Upper lobe of left lung (tissue), 4 donors: ENCODE measurements around the gene ARHGEF17.

Source experiments
- CTCF ChIP-seq, 6 experiments: fragments of 450-650 bp in 4 of 6; fragments of 200-600 bp in 2 of 6; sonication (generic) in 2 of 6; IDR thresholded peaks; one replicate each; pipeline ENCODE4 v1.5.1; 2016 to 2019; ENCODE audit warnings: antibody characterized with exemption in 6 of 6
- EP300 ChIP-seq, 4 donors: sonication (generic); formaldehyde crosslinking; IDR thresholded peaks; one replicate each; pipeline ENCODE4 v1.5.1; 2017; ENCODE audit warnings: antibody characterized with exemption in 4 of 4, control low read depth in 2 of 4
- POLR2A ChIP-seq, 4 donors: fragments of 450-650 bp; IDR thresholded peaks; one replicate each; pipeline ENCODE4 v1.5.1; 2016 to 2017; ENCODE audit warnings: antibody characterized with exemption in 4 of 4, mild to moderate bottlenecking in 2 of 4
- POLR2AphosphoS5 ChIP-seq, 2 donors: sonication (generic); formaldehyde crosslinking; IDR thresholded peaks; one replicate each; pipeline ENCODE4 v1.5.1; 2017; ENCODE audit warnings: antibody characterized with exemption in 2 of 2

GRCh38 chr11:73340164-73340563, 32.1 kb downstream of the ARHGEF17 start:
- no peak for TF ChIP-seq CTCF (IDR thresholded peaks at IDR 0.05)
- TF ChIP-seq POLR2AphosphoS5 (IDR thresholded peaks at IDR 0.05), result no peak
- TF ChIP-seq POLR2A (IDR thresholded peaks at IDR 0.05), result no peak
- TF ChIP-seq EP300 (IDR thresholded peaks at IDR 0.05), result no peak
